Amygdala (tissue), 56 donors: ENCODE results near the gene MOB2.

ENCODE experiments used
- DNase-seq, 56 donors: peaks; one replicate each; lab custom pipeline; 2025; lab: John Stamatoyannopoulos, UW

MOB2 gene

DNA sequence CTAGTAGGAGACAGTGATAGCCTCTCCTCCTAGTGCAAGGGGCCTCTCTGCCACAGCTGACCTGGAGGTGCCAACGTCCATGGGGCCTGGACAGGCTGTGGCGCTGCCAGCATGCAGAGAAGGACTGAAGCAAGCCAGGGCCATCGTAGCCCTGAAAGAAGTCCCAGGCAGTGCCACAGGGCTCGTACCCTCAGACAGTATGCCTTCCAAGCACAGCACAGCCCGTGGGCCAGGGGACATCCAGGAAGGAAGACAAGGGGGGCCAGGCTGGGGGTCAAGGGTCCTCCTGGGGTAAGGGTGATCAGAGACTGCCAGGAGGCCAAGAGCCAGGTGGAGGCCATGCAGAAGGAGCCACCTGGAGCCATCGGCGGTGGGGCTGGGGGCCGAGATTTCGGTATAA is 20.4 kb upstream of the MOB2 start:
- DNase-seq, result no peak

DNA sequence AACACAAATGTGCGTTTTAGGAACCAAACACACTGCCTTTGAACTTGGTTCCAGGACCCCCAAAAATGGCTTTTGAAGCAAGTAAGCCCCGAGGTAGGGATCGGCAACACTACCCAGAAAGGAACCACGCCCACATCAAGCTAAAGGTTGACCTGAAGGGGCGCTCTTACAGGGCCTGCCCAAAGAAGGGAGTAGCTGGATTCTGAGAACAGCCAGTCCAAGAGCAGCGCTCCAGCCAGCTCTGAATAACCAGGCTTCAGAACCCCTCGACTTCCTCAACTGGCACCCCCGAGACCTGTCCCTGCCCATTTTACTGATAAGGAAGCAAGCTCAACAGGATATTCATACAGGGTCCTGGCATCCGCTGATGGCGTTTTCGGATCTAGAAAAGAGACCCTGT is 18.9 kb upstream of the MOB2 start:
- no peak for DNase-seq

DNA sequence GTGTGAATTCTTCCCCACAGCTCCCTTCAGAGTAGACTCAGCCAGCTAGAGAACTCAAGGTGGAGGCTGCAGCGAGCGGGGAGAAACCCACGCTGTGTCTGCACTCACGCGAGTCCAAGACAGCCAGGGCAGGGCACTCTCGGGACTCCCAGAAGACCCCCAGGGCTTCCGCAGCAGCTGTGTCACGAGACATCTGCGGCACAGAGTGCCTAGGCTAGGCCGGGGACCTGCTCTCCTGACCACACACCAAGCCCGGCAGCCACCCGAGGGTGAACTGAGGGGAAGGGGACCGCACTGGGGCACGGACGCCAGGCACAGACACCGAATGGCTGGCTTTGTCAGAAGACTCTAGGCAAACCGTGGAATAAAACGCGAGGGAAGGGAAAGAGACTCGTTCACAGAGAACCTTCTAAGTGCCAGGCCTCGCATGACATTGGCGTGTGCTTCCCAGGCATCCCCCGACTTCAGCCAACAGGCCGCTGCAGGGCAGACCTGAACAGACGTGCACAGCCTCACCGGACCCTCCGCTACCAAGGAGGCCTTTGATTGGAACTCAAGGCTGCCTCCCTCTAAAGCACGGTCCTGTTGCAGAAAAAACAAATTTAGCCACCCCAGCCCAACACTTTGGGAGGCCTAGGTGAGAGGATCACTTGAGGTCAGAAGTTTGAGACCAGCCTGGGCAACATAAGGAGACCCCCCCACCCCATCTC is 18.2 kb upstream of the MOB2 start:
- no peak for DNase-seq

DNA sequence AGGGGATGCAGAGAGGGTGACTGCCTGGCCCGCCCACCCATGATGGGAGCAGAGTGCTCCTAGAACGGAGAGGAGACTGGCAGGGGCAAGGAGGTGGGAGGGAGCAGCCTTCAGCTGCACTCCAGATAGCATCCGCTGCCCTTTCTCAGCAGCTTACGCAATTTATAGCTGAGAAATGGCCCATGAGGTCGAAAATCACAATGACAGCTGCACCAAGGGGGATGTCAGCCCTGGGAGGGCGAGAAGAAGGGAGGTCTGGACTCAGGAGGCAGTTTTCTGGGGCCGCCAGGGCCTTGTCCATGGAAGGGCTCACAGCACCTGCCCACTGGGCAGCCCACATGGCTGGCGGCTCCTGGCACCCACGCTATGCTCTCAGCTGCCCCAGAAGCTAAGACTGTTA is 17.6 kb upstream of the MOB2 start:
- DNase-seq, result no peak

DNA sequence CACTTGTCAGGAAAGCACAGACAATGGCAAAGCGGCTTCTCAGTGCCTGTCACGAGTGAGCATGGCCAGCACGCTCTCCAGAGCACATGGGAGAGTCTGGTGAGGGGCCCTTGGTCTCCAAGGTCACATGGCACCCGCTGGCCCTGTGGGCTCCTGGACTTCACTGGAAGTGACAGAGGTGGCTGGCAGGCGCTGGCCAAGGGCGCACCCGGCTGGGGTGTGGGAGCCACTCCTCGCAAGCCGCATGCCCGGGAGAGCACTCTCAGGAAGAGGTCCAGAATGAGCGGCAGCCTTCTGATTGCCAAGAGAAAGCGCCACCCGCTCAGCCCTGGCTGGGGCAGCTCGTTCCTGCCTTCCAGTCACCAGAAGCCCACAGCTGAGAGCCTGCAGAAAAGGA is 17.1 kb upstream of the MOB2 start:
- DNase-seq, result peak in 29 of 56 donors; percentile 18 to 71 (median 42)

DNA sequence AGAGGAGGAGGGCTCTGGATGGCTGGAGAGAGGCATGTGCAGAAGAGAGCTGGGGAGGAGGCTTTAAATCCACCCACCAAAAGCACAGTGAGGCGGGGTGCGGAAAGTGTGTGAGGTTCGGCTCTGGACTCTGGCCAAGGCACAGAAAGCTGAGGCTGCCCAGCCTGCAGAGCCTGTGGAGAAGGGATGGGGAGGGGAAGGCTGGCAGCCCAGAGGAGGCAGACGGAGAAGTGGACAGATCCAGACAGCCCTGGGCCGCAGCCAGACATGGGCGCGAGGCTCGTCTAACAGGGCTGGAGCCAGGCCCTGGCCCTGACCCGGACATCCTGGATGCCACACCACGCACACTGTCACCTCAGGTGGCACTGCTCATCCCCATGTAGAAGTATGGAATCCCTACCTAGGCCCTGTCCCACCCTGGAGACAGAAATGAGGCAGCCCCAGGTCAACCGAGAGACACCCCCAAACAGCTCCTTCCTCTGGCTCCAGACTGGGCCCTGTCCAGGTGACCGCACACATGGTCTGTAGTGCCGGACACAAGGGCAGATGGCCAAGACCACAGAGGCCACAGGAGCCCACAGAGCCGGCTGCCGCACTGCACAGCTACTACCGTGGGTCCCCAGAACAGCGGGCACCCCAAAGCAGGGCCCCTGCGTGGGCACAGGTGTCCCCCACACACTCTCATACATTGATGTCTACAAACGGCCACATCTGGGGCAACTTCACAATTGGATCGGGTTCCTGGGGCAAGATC is 16.6 kb upstream of the MOB2 start:
- DNase-seq, result peak in 39 of 56 donors; percentile 20 to 76 (median 51)

DNA sequence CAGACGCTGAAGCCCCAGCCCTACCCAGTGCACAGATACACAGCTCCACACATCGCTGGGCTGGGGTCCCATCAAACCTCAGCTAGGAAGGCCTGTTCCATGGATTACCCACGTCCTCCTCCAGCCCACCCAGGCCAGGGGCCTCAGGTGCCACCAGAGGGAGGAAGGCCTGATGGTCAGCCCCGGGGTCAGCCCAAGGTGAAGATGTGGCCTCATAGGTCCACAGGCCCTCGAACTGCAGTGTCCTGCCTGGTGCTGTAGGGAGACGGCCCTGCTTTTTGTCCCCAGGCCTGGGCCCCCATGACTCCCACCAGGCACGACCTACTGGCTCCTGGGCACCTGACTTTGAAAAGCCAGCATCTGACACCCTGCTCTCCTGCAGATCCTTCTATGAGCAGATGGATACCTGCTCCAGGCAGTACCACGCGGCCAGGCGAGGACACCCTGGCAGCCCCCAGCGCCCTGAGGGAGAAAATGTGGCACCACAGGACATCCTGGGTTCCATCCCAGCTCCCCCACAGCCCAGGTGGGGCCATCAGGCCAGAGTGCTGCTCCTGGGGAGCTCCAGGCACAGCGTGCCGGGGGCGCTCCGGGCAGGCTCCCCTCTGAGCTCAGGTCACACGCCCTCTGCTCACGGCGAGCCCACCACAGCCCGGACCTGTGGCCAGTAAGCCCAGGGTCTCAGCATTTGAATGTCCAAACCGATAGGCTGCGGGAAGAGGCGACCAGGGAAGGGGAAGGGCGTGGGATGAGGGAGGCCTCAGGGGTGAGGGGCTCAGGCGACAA is 15.8 kb upstream of the MOB2 start:
- DNase-seq, result no peak

DNA sequence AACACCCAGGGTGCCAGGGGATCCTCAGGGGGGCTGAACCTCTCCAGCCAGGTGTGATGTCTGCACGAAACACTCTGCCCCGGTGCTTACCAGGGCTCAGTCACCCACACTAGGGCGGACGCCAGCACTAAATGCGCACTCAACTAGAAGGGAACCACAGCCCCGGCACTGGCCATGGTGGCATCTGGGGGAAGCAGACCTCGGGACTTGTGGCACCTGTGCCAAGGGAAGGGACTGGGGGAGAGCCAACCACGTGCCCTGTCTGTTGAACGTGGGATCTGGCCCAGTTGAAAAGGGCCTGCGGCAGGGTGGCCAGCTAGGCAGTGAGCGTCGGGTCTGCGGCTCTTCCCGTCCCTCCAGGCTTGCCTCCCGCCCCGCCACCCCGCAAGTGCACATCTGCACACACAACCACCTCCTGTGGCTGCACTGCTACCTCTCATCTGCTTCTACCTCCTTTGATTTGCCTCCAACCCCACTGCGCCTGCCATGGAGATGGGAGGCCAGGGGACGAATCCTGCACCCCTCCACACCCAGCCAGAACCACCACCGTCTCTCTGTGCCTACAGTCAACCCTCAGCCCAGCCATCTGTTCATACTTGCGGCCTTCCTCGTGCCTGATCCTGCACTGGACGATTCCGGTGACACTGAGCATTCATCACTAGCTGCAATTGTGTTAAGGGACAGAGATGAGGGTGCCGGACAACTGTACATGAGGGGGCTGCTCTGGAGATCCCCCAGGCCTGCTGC is 15.0 kb upstream of the MOB2 start:
- DNase-seq, result peak in 3 of 56 donors; percentile 19 to 43 (median 37)

DNA sequence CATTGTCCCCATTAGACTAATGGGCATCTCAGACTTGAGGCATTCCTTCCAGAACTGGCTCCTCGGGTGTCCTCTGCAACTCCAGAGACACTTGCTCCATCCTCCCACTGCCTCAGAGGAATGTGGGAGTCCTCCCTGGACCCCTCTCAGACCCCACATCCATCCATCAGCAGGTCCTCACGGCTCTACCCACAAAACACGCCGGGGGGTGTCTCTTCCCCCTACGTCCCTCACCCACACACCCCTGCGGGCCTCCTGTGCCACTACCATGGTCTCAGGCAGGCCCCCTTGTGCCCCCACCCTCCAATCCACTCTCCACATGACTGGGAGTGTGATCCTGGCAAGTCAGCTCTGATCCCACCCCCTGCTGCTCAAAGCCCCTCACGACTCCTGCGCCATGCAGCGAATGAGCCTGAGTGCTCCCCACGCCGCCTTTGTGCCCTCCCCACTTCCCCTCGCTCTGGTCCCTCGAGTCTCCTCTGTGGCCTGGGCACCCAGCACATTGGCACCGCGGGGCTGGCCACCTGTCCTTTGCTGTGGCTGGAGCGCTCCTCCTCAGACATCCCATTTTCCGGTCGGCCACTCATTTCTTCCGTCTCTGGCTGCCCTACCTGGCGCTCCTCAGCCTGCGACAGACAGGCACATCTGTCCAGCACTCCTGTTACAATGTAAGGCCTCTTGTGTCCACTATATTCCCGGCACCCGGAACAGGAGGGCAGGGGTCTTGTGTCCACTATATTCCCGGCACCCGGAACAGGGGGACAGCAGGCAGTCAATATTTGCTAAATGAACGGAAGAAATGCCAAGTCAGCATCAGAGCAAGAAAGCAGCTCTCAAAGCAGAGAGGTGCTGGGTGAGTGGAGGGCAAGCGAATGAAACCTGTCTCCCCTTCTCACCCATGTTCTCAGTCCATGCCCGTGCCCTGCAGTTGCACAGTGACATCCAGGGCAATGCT is 14.2 kb upstream of the MOB2 start:
- DNase-seq, result no peak

DNA sequence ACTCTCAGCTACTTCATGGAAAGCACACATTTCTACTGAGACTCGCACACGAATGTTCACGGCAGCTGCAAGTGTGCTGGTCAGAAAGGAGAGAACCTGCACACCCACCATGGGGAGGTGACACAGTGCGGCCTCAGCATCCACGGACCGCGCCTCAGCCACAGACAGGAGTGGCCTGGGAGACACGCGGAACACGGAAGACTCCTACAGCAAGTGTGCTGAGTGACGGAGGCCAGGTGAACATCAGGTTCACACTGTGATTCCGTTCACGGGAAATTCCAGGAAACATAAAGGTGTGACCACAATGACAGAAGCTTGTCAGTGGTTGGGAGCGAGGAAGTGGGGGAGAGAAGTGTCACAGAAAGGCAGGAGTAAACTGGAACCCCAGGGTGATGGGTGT is 13.3 kb upstream of the MOB2 start:
- DNase-seq, result no peak

DNA sequence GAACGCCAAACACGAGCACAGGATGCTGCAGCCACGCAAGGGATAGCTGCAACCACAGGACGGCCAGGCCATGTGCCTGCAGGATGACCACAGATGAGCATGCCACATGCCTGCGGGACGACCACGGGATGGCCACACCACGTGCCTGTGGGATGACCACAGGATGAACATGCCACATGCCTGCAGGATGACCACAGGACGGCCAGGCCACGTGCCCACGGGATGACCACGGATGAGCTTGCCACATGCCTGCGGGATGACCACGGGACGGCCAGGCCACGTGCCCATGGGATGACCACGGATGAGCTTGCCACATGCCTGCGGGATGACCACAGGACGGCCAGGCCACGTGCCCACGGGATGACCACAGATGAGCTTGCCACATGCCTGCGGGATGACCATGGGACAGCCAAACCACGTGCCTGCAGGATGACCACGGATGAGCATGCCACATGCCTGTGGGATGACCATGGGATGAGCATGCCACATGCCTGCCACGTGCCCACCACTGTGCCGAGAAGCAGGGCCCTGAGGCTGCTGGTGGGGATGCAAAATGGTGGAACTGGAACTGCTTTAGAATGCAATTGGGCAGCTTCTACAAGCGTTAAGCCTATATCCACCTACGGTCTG is 12.8 kb upstream of the MOB2 start:
- no peak for DNase-seq

DNA sequence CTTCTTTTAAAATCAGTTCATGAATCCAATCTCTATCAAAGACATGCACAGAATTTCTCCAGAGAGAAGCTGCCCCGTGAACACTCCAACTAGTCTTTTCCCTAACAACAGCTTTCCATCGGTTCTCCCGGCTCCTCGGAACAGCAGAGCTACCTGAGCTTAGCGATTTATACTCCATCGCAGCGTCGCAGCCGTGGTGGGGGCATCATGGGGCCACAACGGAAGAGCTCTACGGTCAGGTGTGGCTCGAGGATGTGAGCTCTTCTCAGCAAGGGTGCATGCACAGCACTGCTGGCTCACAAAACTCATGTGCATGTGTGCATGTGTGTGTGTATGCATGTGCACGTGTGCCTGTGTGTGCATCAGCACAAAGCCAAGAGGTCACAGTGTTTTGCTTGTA is 11.7 kb upstream of the MOB2 start:
- no peak for DNase-seq

DNA sequence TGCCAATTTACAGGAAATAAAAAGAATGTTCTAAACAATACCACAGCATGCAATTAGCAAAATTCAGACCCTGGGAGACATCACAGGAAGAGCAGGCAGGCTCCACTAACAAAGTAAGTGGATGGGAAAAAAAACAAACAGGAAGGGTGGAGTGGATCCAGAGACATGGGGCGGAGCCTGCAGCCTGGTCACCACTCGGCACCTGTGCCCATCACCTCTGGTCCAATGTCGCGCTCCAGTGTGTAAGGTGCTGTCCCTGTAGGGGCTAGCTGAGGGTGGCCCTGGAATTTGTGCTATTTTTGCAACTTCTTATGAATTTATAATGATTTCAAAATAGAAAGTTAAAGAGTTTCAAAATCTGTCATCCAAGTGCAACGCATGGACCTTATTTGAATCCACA is 11.0 kb upstream of the MOB2 start:
- no peak for DNase-seq

DNA sequence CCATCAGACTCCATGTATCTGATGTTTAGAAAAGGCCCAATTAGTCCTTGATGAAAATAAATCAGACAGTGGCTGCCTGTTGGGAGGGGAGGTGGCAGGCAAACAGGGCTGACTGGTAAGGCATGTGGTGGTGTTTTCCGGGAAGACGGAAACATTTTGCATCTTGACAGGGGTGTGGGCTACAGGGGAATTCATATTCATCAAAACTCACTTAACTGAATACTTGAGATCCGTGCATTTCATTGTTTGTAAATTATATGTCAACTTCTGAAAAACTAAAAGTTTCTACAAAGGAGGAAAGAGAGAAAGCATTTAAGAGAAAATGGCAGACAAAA is 10.1 kb upstream of the MOB2 start:
- DNase-seq, result no peak

DNA sequence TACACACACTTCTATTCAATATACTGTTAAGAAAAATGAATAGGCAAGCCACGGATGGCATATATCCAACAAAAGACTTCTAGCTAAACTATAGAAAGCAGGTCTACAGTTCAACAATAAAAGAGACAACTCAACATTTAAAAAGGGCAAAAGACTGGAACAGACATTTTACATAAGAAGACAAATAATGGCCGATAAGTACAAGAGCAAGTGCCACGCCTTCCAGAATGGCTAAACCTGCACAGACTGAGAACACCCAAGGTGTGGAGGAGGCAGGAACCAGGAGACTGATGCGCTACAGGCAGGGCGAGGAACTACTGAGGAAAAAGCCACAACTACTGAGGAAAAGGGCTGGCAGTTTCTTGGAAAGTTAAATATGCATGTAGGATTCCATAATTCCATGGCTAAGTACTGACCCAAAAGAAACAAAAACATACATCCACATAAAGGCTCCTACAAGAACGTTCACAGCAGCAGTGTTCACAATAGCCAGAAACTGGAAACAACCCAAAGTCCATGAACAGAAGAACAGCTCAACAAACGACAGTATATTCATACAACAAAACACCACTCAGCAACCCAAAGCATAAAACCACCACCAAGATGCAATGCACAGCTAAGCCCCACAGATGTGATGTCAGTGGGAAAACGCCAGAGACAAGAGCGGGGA is 9.6 kb upstream of the MOB2 start:
- no peak for DNase-seq

DNA sequence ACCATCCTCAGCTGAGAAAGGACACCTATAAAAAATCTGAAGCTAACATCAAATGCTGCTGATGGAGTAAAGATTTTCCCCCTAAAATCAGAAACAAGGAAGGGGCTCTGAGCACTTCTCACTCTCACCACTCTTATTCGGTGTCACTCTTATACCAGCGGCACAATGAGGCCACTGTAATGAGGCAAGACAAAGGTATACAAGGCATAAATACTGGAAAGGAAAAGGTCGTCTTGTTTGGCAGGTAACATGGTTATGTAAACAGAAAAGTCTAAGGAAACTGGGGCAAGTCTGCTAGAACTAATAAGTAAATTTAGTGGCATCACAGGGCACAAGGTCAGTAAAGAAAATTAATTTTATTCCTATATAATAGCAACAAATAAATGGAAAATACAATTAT is 8.1 kb upstream of the MOB2 start:
- no peak for DNase-seq

DNA sequence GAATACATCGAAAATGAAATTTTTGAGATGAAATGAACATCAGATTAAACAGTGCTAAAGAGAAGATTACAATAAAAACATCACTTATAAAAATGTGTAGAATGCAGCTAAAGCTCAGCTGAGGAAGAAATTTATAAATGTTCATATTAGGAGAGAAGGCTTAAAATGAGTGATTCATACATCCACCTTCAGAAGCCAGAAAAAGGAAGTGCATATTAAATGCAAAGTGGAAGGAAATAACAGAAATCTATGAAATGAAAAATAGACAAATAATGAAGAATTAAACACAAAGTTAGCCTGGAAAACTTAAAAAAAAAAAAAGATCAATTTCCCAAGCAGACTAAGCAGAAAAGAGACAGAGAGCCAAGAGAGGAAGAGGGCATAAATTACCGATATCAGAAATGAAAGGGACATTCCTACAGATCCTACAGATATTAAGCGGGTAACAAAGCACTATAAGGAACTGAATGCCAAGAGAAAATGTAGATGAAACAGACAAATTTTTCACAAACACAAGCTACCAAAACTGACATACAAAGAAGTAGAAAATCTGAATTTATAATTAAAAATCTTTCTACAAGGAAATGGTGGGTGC is 7.2 kb upstream of the MOB2 start:
- no peak for DNase-seq

DNA sequence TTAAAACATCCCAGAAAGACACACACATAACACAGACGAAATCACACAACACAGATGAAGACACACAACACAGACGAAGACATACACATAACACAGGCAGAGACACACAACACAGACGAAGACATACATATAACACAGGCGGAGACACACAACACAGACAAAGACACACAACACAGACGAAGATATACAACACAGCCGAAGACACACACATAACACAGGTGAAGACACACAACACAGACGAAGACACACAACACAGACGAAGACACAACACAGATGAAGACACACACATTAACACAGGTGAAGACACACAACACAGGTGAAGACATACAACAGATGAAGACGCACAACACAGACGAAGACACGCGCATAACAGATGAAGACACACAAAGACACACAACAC is 4.8 kb upstream of the MOB2 start:
- no peak for DNase-seq
